Chondrocyte (in vitro differentiated cells): ENCODE measurements around the gene AMIGO2. TPM values are rescaled to one million over a fixed set of nuclear protein-coding genes. Genes with fewer than 3 reads are reported as not detected.
"Not testable (repeated sequence)": the region's sequence is repeated elsewhere in the genome, so short reads cannot be mapped to it uniquely, and the experiment has no call there.

ENCODE experiments used
- DNase-seq: peaks from one replicate; pipeline ENCODE4 v3.0.0; 2021; ENCODE audit warnings: mixed read lengths, low spot score
- H3K27ac Mint-ChIP-seq: one replicate; pipeline ENCODE4 v1.8.0; 2021; ENCODE audit warnings: mild to moderate bottlenecking, moderate library complexity, mixed read lengths; ENCODE audit not compliant: unreplicated experiment
- H3K27me3 Mint-ChIP-seq: 2 replicates; pipeline ENCODE4 v1.8.0; 2021; ENCODE audit warnings: low read depth, mixed read lengths
- H3K36me3 Mint-ChIP-seq: 2 replicates; pipeline ENCODE4 v1.8.0; 2021; ENCODE audit warnings: low read depth, mixed read lengths
- H3K4me1 Mint-ChIP-seq: 2 replicates; pipeline ENCODE4 v1.8.0; 2021; ENCODE audit warnings: low read depth, mild to moderate bottlenecking, mixed read lengths
- H3K4me3 Mint-ChIP-seq: one replicate; pipeline ENCODE4 v1.8.0; 2021; ENCODE audit warnings: mild to moderate bottlenecking, moderate library complexity, mixed read lengths; ENCODE audit not compliant: unreplicated experiment
- H3K9me3 Mint-ChIP-seq: 2 replicates; pipeline ENCODE4 v1.8.0; 2021; ENCODE audit warnings: low read depth, mixed read lengths
- total RNA-seq: library from RNA; stranded (reverse); gene quantifications from 3 replicates; pipeline ENCODE4 v1.2.1, GENCODE V29; 2021
- TF ChIP-seq, protein P1 (sequence below): fragments of 200-600 bp; sonication (generic); IDR thresholded peaks from 2 replicates; pipeline ENCODE4 v1.5.0; 2021; ENCODE audit warnings: antibody characterized with exemption, mild to moderate bottlenecking, moderate library complexity

Gene AMIGO2
- total RNA-seq, 1 donor from 2014 or later: 153 TPM

DNA sequence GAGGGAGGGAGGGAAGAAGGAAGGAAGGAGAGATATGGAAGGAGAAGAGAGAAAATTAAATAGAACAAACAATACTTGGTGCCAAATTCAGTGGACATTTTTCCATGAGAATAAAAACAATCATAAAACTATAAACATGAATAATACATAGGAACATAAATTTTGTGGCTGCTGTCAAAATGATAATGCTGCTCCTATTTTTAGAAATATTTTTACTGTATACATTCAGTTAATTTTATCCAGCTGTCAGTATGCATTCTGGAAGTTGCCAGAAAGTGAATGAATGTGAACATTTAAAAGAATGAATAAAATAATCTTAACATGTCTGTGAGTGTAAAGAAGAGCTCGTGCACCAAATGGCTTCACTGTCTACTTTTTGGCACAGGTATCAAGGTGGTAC, 14.2 kb downstream of the AMIGO2 start:
- no peak overlapping the region for H3K27ac Mint-ChIP-seq
- H3K4me1 Mint-ChIP-seq: peaks cover 52% of the 10 kb centered on the region
- H3K4me3 Mint-ChIP-seq: no peak overlapping the region
- TF ChIP-seq, protein P1, sequence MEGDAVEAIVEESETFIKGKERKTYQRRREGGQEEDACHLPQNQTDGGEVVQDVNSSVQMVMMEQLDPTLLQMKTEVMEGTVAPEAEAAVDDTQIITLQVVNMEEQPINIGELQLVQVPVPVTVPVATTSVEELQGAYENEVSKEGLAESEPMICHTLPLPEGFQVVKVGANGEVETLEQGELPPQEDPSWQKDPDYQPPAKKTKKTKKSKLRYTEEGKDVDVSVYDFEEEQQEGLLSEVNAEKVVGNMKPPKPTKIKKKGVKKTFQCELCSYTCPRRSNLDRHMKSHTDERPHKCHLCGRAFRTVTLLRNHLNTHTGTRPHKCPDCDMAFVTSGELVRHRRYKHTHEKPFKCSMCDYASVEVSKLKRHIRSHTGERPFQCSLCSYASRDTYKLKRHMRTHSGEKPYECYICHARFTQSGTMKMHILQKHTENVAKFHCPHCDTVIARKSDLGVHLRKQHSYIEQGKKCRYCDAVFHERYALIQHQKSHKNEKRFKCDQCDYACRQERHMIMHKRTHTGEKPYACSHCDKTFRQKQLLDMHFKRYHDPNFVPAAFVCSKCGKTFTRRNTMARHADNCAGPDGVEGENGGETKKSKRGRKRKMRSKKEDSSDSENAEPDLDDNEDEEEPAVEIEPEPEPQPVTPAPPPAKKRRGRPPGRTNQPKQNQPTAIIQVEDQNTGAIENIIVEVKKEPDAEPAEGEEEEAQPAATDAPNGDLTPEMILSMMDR: no peak
- peaks cover 3% of the 10 kb centered on the region for H3K9me3 Mint-ChIP-seq
- H3K36me3 Mint-ChIP-seq: peaks cover 2% of the 10 kb centered on the region
- H3K27me3 Mint-ChIP-seq: no peaks in the 10 kb centered on the region
- DNase-seq: no peak

- not testable (repeated sequence) for H3K4me1 Mint-ChIP-seq, H3K27me3 Mint-ChIP-seq, H3K27ac Mint-ChIP-seq, DNase-seq, H3K4me3 Mint-ChIP-seq
- Mint-ChIP-seq H3K9me3 (peaks cover 21% of the 10 kb centered on the region), H3K36me3 (peaks cover 13% of the 10 kb centered on the region)
Measured at GRCh38 chr12:47058640-47059039, 21.1 kb downstream of the AMIGO2 start.

- not testable (repeated sequence) for DNase-seq, H3K27me3 Mint-ChIP-seq, H3K4me1 Mint-ChIP-seq, H3K4me3 Mint-ChIP-seq, H3K27ac Mint-ChIP-seq
- Mint-ChIP-seq H3K36me3 (peaks cover 14% of the 10 kb centered on the region), H3K9me3 (peaks cover 26% of the 10 kb centered on the region)
Measured at GRCh38 chr12:47056944-47057343, 22.8 kb downstream of the AMIGO2 start.

DNA sequence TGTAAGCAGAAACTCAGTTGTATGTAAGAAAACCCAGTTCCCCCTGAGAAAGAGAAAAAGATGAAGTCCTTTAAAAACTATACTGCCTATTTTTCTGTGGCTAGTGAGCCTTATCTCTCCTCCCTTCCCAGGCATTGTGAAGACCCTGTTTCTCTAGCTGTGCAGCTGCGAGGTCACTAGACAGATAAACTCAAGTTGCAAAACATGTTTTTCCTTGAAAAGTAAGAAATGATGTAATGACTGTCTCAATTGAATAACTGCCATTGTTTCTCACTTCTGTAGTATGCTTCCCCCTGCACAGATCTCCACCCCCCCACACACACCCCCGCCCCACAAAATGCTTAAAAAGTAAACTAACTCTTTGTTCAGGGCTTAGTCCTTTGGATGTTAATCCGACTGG, 23.9 kb downstream of the AMIGO2 start:
- DNase-seq, H3K4me3 Mint-ChIP-seq, H3K4me1 Mint-ChIP-seq, H3K27me3 Mint-ChIP-seq, H3K27ac Mint-ChIP-seq: not testable (repeated sequence)
- H3K36me3 Mint-ChIP-seq: peaks cover 20% of the 10 kb centered on the region
- H3K9me3 Mint-ChIP-seq: peaks cover 32% of the 10 kb centered on the region

DNA sequence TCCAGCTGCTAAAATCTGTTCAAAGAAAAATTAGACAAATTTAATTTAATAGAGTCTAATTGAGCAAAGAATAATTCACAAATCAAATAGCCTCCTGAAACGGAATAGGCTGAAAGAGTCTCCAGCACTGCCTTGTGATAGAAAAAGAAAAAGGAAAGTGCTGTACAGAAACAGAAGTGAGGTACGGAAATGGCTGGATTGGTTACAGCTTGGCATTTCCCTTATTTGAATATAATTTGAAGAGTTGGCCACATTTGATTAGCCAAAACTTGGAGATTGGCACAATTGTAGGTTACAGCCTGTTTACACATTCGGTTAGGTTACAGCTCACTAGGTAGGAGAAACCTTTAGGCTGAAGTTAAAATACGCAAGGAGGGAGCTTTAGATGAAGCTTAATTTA, 25.1 kb downstream of the AMIGO2 start:
- Mint-ChIP-seq H3K4me3 (no peak overlapping the region), H3K36me3 (peaks cover 19% of the 10 kb centered on the region), H3K27ac (no peak overlapping the region), H3K27me3 (no peaks in the 10 kb centered on the region), H3K4me1 (no peaks in the 10 kb centered on the region), H3K9me3 (peaks cover 34% of the 10 kb centered on the region)
- DNase-seq: no peak
- TF ChIP-seq, protein P1: no peak

DNA sequence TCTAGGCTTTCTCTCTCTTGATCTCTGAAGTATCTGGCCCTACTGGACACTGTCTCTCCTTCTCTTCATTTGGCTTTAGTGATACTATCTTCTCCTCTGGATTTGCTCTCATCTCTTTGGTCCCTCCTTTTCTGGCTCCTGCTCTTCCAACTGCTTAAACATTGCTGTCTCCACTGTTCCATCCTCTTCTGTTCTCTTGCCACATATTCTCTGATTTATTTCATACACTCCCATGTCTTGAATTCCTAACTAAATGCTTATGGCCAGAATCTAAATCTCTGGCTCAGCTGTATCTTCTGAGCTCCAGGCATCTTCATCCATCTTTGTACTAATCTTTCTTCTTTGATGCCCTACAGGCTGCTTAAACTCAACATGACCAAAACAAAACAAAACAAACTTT, 25.8 kb downstream of the AMIGO2 start:
- H3K9me3 Mint-ChIP-seq: peaks cover 30% of the 10 kb centered on the region

GRCh38 chr12:47052274-47052673, 27.5 kb downstream of the AMIGO2 start:
- H3K36me3 Mint-ChIP-seq: peaks cover 12% of the 10 kb centered on the region

More for the DNA sequence above, 25.8 kb downstream of the AMIGO2 start:
- Mint-ChIP-seq H3K36me3 (peaks cover 14% of the 10 kb centered on the region), H3K4me3 (no peak overlapping the region), H3K4me1 (no peaks in the 10 kb centered on the region), H3K27me3 (no peaks in the 10 kb centered on the region), H3K27ac (no peak overlapping the region)
- no peak for DNase-seq
- TF ChIP-seq, protein P1: no peak

GRCh38 chr12:47051291-47051690, 28.5 kb downstream of the AMIGO2 start:
- H3K4me3 Mint-ChIP-seq, H3K4me1 Mint-ChIP-seq, DNase-seq, H3K27me3 Mint-ChIP-seq, H3K27ac Mint-ChIP-seq, H3K36me3 Mint-ChIP-seq: not testable (repeated sequence)
- H3K9me3 Mint-ChIP-seq: peaks cover 23% of the 10 kb centered on the region

More at GRCh38 chr12:47052274-47052673, 27.5 kb downstream of the AMIGO2 start:
- no peak for DNase-seq
- H3K27me3 Mint-ChIP-seq: no peaks in the 10 kb centered on the region
- no peak overlapping the region for H3K27ac Mint-ChIP-seq
- H3K4me3 Mint-ChIP-seq: no peak overlapping the region
- TF ChIP-seq, protein P1: no peak
- no peaks in the 10 kb centered on the region for H3K4me1 Mint-ChIP-seq
- peaks cover 27% of the 10 kb centered on the region for H3K9me3 Mint-ChIP-seq
